HS-5 (cell line): ENCODE measurements around the gene MTRF1L.
"Not testable (repeated sequence)": the region's sequence is repeated elsewhere in the genome, so short reads cannot be mapped to it uniquely, and the experiment has no call there.

Experiments used
- DNase-seq: peaks from one replicate; pipeline ENCODE4 v3.0.0-alpha.2; 2012; ENCODE audit warnings: low read depth

Gene MTRF1L

DNA sequence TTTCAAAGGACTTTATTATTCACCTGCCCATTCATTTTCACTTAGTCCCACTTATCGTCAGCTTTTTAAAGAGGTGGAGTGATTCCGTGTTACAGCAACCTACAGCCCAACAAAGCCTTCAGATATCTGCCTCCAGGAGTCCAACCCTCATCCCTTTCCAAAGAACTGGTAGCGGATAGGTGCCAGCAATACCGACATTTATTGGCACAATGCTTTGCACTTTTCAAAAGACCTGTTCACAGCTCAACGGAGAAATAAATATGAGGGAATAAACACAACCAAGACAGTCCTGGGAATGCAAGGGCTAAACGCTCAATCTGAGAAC lies 819 bp upstream of the MTRF1L start:
- no peak for DNase-seq

DNA sequence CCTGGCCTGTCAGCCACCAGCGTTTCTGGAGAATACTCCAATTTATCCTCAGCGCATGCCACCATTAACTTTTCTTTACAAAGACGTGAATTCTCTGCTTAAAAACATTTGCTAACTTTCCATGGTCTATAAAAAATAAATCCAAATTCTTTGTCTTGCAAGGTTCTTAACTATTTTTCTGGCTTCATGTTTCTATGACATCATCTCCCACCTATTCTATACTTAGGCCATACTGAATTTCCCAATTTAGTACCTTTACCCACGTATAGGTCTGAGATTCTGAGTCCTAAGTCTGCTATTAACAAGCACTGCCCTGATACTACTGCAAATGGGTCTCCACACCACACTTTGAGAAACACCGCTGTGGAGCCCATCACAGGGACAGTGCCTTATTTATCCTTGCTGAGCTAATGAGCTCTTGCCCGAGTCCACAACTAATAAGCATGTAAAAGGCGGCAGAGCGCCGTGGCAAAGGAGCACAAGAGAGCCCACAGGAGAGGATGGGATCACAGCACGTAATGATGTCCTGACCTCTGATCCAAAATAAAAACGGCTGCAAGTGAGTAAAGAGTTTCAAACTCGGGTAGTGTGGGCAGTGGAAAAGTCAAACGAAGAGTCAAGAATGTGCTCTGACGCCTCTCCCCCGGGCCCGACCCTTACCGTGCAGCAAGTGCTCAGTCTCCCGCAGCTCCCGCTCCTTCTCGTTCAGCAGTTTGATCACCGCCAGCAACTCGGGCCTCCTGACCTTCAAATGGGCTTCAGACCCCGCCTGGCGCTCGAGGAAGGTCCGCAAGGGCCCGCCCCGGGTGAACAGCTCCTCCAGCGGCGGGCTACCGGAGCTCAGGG lies 519 bp downstream of the MTRF1L start:
- DNase-seq = no peak

DNA sequence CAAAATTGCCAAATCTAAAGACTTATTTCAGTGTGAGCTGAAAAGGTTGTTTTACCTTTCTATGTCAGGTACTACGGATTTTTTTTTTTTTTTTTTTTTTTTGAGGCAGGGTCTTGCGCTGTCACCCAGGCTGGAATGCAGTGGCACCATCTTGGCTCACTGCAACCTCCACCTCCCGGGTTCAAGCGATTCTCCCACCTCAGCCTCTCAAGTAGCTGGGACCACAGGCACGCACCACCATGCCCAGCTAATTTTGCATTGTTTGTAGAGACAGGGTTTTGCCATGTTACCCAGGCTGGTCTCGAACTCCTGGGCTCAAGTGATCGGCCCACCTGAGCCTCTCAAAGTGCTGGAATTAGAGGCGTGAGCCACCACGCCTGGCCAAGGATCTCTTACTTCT lies 1.7 kb downstream of the MTRF1L start:
- not testable (repeated sequence) for DNase-seq

DNA sequence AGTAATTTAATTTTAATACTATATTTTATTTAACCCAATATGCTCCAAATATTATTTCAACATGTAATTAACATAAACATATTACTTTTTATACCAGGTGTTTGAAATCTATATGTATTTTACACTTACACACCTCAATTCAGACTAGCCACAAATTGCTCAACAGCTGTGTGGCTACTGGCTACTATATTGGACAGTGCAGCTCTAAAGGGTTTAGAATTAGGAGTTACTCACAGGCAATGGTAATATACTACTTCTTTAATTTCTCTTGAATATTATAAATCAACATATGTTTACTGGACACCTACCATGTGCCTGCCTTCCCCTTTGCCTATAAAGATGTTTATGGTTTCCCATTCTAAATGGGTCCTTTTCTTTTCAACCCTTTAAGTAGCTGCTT lies 2.3 kb downstream of the MTRF1L start:
- DNase-seq = no peak

DNA sequence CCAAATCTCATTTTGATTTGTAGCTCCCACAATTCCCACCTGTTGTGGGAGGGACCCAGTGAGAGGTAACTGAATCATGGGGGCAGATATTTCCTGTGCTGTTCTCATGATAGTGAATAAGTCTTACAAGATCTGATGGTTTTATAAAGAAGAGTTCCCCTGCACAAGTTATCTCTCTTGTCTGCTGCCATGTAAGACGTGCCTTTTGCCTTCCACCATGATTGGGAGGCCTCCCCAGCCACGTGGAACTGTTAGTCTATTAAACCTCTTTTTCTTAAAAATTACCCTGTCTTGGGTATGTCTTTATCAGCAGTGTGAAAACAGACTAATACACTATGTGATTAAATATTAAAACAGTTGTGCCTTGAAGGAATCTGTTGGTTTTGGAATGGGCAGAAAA lies 3.0 kb downstream of the MTRF1L start:
- not testable (repeated sequence) for DNase-seq

DNA sequence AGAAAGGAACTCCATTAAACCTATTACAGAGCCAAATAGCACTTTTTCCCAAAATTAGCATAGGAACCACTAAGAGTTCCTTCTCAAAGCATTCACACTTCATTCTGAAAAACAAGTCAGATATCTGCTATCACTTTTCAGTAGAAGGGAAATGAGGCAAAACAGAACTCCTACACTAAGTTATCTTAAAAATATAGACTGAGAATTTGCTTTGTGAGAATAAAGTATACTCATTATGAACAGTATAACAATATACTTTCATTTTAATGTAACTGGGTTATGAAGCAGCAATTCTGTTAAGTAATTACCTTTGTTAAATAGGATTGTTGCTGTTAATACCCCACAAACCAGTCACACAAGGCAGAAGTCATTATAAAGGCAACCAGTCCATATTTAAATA lies 8.7 kb downstream of the MTRF1L start:
- DNase-seq = no peak

DNA sequence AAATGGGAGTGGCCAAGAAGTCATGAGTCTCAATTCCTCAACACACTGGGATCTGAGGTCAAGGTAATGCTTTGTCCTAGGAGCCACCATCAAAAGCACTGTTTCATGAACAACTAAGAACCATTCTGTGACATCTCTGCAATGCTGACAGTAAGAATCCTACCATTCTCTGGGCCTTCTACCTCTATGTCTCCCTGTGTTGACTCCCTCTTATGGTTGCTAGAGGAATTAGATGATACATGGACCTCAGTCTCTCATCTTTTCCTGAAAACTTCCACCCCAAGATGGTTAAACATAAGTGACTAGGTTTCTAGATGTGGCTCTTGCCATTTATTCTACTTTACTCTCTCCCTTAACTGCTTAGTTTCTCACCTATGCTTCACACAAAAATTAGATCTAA lies 9.1 kb downstream of the MTRF1L start:
- DNase-seq = no peak

DNA sequence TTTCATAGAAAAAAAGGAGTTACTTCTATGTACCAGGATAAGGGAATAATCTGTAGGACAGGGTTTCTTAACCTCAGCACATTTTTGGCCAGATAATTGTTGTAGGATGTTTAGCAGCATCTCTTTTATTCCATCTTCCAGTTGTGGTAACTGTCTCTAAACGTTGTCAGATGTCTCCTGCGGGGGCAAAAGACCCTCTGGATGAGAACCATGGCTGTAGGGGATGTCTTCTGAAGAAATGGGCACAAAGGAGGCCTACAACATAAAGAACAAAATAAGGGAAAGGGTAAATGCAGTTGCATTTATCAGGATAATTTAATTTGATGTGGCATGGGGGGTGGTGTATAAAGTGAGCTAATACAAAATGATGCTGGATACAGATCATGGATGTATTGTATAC lies 15.5 kb downstream of the MTRF1L start:
- no peak for DNase-seq

DNA sequence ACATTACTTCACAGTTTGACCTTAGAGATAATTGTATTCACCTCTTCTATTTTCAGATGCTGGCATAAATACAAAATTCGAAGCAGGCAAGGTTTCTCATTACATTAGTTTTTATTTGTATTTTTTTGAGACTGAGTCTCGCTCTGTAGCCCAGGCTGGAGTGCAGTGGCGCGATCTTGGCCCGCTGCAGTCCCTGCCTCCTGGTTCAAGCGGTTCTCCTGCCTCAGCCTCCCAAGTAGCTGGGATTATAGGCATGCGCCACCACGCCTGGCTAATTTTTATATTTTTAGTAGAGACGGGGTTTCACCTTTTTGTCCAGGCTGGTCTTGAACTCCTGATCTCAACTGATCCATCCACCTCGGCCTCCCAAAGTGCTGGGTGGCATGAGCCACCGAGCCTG lies 17.2 kb downstream of the MTRF1L start:
- not testable (repeated sequence) for DNase-seq

DNA sequence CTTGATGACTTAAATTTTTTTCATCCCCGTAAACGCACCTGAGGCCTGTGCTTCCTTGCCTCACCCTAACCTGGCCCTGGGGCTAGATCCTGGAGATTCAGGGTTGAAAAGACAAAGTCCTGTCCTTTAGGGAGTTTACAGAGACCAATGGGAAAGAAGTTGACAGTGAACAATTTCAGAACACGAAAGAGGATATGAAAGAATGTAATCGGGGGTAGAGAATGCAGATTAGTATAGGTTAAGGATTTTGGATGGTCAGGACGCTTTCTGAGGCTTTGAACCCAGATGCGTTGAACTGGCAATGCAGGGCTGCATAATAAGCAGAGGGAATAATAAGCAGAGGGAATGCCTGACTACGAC lies 18.0 kb downstream of the MTRF1L start:
- DNase-seq = no peak

DNA sequence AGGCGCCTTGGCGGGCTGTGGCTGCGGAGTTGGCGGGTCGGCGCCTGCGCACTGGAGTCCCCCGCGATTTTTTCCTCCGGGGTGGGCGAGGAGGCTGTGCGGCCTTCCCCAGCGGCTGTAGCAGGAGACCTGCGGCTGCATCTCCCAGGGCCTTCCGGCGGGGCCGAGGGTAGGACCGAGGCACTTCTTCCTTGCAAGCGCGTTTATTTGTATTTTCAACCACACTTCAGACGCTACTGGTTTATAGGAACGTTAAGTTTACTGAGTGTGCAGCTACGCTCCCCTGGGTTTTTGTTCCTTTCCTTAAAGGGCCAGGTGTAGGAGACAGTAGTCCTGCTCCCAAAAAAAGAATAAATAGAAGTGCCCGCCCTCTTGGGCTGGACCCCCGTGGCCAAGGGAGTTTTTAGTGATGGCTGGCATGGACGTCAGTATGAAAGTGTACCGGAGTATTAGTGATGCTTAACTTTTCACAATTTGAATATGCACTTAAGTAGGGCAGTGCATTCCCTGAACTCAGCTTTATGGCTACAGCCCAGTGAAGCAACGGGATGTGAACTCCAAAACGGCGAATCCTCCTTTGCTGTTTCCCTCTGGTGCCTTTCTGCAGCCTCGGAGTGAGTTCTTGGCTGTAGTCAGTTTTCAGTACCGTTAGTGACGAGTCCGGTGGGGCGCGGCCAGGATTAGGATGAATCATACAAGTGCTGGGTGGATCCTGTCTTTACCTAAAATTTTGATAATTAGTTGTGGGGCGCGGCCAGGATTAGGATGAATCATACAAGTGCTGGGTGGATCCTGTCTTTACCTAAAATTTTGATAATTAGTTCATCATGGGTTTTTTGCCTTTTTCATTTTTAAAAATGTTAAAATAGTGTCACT lies 18.6 kb downstream of the MTRF1L start:
- DNase-seq = peak; percentile 73

DNA sequence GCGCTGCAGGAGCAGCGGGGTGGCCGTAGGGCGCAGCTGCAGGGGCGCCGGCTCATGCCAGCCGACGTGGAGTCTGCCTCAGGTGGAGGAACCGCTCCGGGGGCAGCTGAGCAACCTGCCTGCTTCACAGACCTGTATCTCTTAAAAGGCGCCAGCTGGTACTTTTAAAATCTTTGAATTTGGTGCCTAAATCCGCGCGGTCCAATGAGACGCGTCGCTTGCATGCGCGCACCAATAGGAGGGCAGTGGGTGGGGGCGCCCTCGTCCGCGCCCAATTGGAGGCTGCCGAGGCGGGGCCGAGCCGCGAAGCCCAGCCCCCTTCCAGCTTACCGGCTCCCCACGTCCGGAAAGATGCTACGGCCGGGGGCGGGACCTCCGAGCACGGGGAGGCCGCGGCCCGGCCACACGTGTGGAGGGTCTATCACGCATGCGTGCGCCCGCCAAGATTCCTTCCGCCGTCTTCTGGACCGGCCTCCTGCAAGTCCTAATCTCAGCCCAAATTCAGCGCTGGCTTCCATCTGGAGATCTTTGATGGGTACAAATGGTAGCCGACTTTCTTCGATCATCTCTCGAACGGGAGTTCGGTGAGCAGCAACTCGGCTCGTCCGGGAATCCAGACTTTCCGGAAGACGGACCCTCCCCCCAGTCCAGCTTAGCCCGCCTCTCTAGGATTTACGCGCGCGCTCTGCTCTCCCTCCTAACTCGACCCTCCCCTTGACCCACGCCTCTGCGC lies 19.4 kb downstream of the MTRF1L start, which contains the start of gene FBXO5:
Gene FBXO5, minus strand, starts transcription at position 138 of the 733 bp plus-strand sequence. Its CDS starts 82 bp downstream, at position 56.
- peak; percentile 92 for DNase-seq

DNA sequence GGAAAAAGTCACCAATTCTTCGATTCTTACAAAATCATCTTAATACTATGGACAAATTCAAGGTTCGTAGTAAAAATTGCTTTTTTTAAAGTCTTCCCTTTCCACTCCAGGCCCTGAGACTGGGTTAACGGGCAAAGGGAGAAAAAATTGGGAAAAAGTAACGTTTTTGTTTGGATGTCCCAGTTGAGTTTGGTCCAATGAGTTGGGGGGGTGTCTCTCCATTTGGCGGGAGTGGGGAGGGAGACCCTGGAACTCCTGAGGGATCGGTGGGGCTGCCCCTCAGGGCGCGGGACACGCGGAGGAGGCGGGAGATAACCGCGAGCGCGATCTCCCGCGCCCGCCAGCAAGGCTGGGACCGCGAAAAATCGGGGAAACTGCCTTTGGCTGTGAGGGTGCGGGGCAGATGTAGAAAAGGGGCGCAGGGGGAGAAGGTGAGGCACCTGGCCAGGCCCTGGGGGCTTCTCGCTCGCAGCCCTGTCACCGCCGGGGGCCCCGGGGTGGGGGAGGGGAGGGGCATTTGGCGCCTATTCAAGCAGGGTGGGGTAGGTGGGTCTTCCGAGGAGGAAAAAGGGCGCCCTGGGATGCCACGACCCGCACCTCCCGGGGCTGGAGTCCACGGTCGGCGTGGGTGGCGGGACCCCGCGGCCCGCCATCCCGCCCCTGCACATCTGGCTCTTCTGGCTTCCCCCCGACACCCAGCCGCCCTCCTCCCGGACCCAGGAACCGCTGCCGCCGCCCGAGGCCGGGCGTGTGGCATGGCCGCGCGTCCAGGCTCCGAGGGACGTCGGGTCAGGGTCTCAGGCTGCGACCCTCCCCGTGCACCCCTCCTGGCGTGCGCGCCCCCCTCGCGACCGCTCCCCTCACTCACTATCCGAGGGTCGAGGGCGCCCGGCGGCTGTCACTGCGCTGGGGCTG lies 20.3 kb downstream of the MTRF1L start:
- no peak for DNase-seq

DNA sequence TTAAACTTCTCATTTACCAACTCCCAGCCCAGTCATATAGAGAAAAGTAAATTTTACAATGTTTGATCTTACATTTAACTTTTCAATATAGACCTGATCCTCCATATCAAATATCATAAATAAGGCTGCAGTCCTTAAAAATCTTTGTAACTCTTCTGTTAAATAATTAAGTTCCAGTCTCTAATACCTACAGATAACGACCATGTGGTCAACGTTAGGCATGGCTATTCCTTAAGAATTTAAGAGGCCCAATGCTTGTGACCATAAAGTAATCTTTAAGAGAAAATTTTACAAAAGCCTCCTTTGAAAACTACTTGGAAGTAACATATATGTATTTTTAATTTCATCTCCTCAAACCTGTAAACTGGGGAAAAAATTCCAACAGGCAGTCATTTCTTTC lies 21.3 kb downstream of the MTRF1L start:
- no peak for DNase-seq

DNA sequence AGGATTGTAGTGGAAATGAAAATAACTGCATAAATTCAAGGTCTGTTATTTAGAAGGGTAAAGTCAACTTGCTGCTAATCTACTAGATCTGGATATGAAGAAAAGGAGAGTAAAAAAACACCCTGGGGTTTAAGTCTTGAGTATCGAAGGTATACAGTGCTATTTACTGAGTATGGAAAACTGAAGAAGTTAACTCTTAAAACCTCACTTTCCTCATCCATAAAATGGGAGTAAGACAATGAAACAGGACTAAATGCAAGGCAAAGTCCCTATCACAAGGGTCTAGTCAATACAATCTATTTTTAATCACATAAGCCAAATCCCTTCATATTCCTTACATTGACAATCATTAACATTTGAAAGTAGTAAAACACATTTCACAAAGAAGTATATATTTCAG lies 21.9 kb downstream of the MTRF1L start:
- DNase-seq = no peak

DNA sequence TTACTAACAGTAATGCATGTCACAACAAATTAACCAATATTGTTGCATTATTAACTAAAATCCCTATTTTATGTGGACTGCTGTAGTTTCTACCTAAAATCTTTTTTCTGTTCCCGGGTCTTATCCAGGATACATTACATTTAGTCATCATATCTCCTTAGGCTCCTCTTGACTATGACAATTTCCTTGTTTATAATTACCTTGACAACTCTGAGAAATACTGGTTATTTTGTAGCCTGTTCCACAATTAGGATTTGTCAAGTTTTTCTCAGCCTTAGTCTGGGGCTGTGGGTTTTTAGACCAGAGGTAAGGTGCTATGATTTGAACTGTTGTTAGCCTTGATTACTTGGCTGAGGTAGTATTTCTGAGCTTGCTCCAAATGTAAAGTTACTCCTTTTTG lies 23.4 kb downstream of the MTRF1L start:
- DNase-seq = no peak

DNA sequence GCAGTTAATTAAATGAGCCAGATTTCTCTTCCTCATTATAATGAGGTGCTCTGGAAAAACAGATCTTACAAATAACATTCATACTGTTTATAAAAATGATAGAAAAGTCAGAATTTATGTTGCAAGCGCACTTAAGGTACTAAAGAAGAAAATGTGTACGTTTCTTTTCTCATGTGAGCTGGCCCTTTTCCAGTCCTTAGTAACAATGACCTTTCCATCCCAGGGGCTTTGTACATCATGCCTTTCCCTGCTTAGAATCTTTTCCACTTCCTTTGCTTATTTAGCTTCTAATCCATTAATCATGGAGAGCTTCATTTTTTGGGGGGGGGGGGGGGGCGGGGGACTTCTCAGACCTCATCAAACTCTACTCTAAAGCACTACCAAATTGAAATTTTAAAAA lies 24.5 kb downstream of the MTRF1L start:
- DNase-seq = no peak

DNA sequence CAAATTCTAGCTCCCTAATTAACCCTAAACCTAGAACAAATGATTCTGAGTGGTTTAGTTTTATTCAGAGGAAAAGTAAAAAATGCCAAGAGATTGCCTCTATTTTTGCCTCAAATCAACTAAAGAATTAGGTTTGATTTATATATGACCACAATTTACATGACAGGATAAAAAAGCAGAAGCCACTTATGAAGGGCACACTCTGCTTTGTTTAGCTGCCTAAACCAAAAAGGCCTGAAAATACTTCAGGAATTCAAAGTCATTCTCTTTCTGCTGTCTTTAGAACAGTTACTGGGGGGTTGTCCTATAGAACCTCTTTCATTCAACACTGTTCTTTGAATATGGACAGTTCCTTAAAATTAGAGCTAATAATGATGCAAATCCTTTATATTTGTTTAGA lies 25.0 kb downstream of the MTRF1L start:
- DNase-seq = no peak

DNA sequence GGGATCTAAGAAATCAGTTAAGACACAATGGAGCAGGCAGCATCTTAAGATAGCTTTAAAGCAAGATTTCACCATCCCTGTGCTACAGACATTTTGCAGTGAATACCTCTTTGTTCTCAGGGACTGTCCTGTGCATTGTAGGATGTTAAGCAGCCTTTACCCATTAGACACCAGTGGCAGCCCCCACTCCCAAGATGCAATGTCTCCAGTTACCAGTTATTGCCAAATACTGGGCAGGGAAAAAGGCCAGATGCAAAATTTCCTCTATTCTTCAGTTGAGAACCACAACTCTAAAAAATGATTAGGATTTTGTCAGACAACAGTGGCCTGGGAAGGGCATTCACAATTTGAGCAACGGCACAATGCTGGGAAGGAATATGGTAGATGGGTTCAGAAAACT lies 25.8 kb downstream of the MTRF1L start:
- DNase-seq = no peak

DNA sequence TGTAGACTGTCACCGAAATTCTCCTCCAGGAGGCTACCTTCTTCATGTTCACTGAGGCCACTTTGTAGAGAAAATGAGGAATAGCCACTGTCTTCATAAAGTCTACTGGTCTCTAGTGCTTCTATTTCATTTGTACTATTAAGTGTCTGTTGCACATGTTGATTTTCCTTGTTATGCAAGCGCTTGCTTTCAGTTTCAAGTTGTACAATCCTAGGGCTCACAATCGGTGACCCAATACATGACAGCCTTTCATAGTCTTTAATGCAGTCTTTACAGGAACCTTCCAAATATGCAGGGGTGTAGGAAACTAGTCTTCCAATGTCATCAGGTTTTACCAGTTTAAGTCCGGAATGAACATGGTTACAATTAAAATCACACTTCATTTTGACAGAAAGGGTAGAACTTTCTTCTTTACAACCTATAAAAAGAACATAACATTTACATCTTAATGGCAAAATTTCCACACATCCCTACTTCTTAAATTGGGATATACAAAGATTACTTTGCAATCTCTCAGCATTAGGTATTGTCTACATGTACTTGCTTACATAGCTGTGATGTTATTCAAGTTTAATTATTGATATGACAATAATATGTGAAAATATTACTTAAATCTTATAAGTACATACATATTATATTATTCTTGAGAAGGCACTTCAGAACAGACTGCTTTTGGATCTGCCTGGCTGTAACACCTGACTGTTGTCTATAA lies 27.1 kb downstream of the MTRF1L start:
- no peak for DNase-seq

DNA sequence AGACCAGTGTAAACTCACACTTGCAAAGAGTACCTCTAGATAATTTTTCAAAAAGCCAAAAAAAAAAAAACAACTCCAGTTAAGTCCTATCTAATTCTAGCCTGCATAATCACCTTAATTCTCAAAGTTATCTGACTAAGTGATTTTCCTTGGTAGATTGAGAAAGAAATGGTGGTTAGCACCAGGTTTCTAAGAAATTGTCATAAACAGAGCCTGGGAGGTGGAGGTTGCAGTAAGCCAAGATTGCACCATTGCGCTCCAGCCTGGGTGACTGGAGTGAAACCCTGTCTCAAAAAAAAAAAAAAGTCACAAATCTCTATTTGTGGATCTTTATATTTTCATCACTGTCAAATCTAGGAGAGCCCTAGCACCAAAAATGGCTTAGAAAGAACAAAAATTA lies 28.6 kb downstream of the MTRF1L start:
- DNase-seq = no peak
